HepG2 (cell line): Measurements from ENCODE around the gene PRKG1. TPM values are rescaled to one million over a fixed set of nuclear protein-coding genes. Genes with fewer than 3 reads are reported as not detected.

ENCODE experiments used
- ATAC-seq: fragments of 200-7000 bp; cut with Tn5 transposase; 3 replicates; pipeline ENCODE4 v1.9.1; 2020; ENCODE audit warnings: mild to moderate bottlenecking, moderate library complexity
- BruUV-seq: library from RNA; stranded (reverse); fragments of 400-500 nt; replicated peaks from 2 replicates; lab custom pipeline; 2021; lab: Mats Ljungman, UMichigan
- CTCF ChIA-PET: fragments of 300-600 bp; formaldehyde crosslinking; extraction: SDS; loops from one replicate; lab custom pipeline; 2021; ENCODE audit warnings: low total read pairs, inconsistent platforms, low intra/inter-chr PET ratio; lab: Yijun Ruan, JAX
- POLR2A ChIA-PET: fragments of 350-600 bp; sonication (Branson Sonifier 250); formaldehyde crosslinking; loops from one replicate; lab custom pipeline; 2020; ENCODE audit warnings: antibody characterized with exemption, inconsistent platforms; lab: Yijun Ruan, JAX
- DNase-seq: peaks from one replicate; pipeline ENCODE4 v3.0.0-alpha.2; 2015; ENCODE audit warnings: low spot score
- FAIRE-seq: peaks from 3 replicates; lab custom pipeline; 2011; peaks lifted over from hg19 to GRCh38; lab: Jason Lieb, UNC
- H2AFZ ChIP-seq: one replicate; pipeline ENCODE4 v1.6.1; 2011; ENCODE audit warnings: low read length, inconsistent platforms
- H3K27ac ChIP-seq: fragments of 300-600 bp; 3 replicates; pipeline ENCODE4 v1.8.0; 2011; ENCODE audit warnings: mixed run types, mild to moderate bottlenecking, mixed read lengths, low read length, inconsistent platforms; ENCODE audit not compliant: insufficient read depth; ENCODE audit errors: extremely low read length
- H3K27me3 ChIP-seq, 2 experiments: fragments of 200-600 bp in 1 of 2; 2 replicates in 1 of 2; 3 replicates in 1 of 2; pipeline versions ENCODE4 v1.6.0 to v1.8.0; 2011; ENCODE audit warnings: low read length in 2 of 2, mild to moderate bottlenecking in 2 of 2, moderate library complexity in 2 of 2, inconsistent platforms in 1 of 2; ENCODE audit not compliant: insufficient read depth in 2 of 2, control insufficient read depth in 1 of 2
- H3K36me3 ChIP-seq, 2 experiments: fragments of 200-600 bp in 1 of 2; replicated peaks in 1 of 2; 2 replicates in 1 of 2; 3 replicates in 1 of 2; pipeline versions ENCODE4 v1.5.1 to v1.8.0; 2011; ENCODE audit warnings: low read length in 2 of 2, inconsistent platforms in 1 of 2; ENCODE audit not compliant: insufficient read depth in 2 of 2, control insufficient read depth in 1 of 2
- H3K4me1 ChIP-seq: 2 replicates; pipeline ENCODE4 v1.5.1; 2012; ENCODE audit warnings: low read length, inconsistent platforms; ENCODE audit not compliant: insufficient read depth
- H3K4me2 ChIP-seq: 2 replicates; pipeline ENCODE4 v1.6.0; 2011; ENCODE audit warnings: low read depth, low read length, inconsistent platforms
- H3K4me3 ChIP-seq, 3 experiments: fragments of 200-600 bp in 1 of 3; sonication (generic), shearing (Covaris generic) in 1 of 3; replicated peaks in 1 of 3; 2 replicates each; pipeline ENCODE4 v1.5.1; 2011 to 2016; ENCODE audit warnings: low read length in 3 of 3, inconsistent platforms in 2 of 3, low read depth in 2 of 3, mild to moderate bottlenecking in 2 of 3, control low read depth in 1 of 3, mixed read lengths in 1 of 3; ENCODE audit not compliant: insufficient read depth in 1 of 3
- H3K79me2 ChIP-seq: one replicate; pipeline ENCODE4 v1.6.1; 2011; ENCODE audit warnings: low read length, inconsistent platforms; ENCODE audit not compliant: insufficient read depth
- H3K9ac ChIP-seq: 2 replicates; pipeline ENCODE4 v1.6.0; 2011; ENCODE audit warnings: mild to moderate bottlenecking, low read depth, low read length, inconsistent platforms; ENCODE audit not compliant: insufficient read depth
- H3K9me3 ChIP-seq: 2 replicates; pipeline ENCODE4 v1.5.1; 2012; ENCODE audit warnings: mild to moderate bottlenecking, low read length
- H4K20me1 ChIP-seq: 2 replicates; pipeline ENCODE4 v1.6.0; 2011; ENCODE audit warnings: inconsistent platforms, mild to moderate bottlenecking, low read length, moderate library complexity; ENCODE audit not compliant: insufficient read depth
- ATF5 ChIP-seq: sonication (generic); formaldehyde crosslinking; IDR thresholded peaks from 2 replicates; pipeline ENCODE4 v1.4.0; 2020; ENCODE audit warnings: mild to moderate bottlenecking, low read depth, missing genetic modification reagents
- CREBL2 ChIP-seq: sonication (generic); formaldehyde crosslinking; IDR thresholded peaks from 2 replicates; pipeline ENCODE4 v1.8.1; 2023; ENCODE audit warnings: missing genetic modification reagents, mild to moderate bottlenecking, borderline replicate concordance
- GPBP1L1 ChIP-seq: sonication (generic); formaldehyde crosslinking; IDR thresholded peaks from 2 replicates; pipeline ENCODE4 v1.5.0; 2020; ENCODE audit warnings: mild to moderate bottlenecking, missing genetic modification reagents
- PAX8 ChIP-seq: sonication (generic); formaldehyde crosslinking; IDR thresholded peaks from 2 replicates; pipeline ENCODE4 v1.8.0; 2022; ENCODE audit warnings: mild to moderate bottlenecking, missing genetic modification reagents, borderline replicate concordance
- PRPF4 ChIP-seq: fragments of 200-400 bp; formaldehyde crosslinking; IDR thresholded peaks from 2 replicates; pipeline ENCODE4 v1.6.1; 2016; ENCODE audit warnings: low read length, low read depth; ENCODE audit not compliant: poor library complexity, severe bottlenecking
- SSRP1 ChIP-seq: IDR thresholded peaks from 2 replicates; pipeline ENCODE4 v1.6.1; 2016; ENCODE audit warnings: control low read depth
- ZNF766 ChIP-seq: sonication (generic); formaldehyde crosslinking; IDR thresholded peaks from 2 replicates; pipeline ENCODE4 v1.5.0; 2020; ENCODE audit warnings: missing genetic modification reagents, borderline replicate concordance
- WGBS: methylation state at CpG from one replicate; pipeline ENCODE4 v1.1.6; 2017; ENCODE audit warnings: low lambda C conversion rate; 5-methylcytosine and 5-hydroxymethylcytosine counted together
- in situ Hi-C: cut with HindIII; loops from 2 replicates; pipeline ENCODE4 v1.10.0; 2017; ENCODE audit warnings: low pct_unique_long_range_greater_than_20kb; ENCODE audit not compliant: extremely low pct_ligation_motif_present
- intact Hi-C: fragments of 100-400 bp; cut with micrococcal nuclease; formaldehyde crosslinking; loops from one replicate; pipeline ENCODE4 v1.10.0; 2022; ENCODE audit not compliant: unreplicated experiment
- polyA plus RNA-seq, 8 experiments: library from polyadenylated mRNA; depleted of rRNA in 3 of 8; stranded (reverse) in 7 of 8; unstranded in 1 of 8; fragments of >200 nt; fragmentation: Illumina TruSeq in 4 of 8; extraction: Trizol in 4 of 8; gene quantifications; 2 replicates each; pipeline versions ENCODE4 v1.2.1 to v1.2.3, GENCODE V29; 2011 to 2016; ENCODE audit warnings: low read depth in 4 of 8, missing spikeins in 1 of 8, mixed read lengths in 1 of 8; ENCODE audit not compliant: insufficient read depth in 1 of 8
- total RNA-seq, 5 experiments: library from RNA; depleted of rRNA; stranded (reverse); fragments of >200 nt; fragmentation: Illumina TruSeq; extraction: Trizol; gene quantifications; 2 replicates each; pipeline ENCODE4 v1.2.3, GENCODE V29; 2016; ENCODE audit warnings: low read depth in 1 of 5

The PRKG1 gene
- total and polyA plus RNA-seq, 2 of the 13 experiments (the other 11 are each of a cell fraction or from before 2014, with no cell fraction given) = 0.01 TPM; not detected in 1

GRCh38 chr10:52136921-52137320 is 1062.6 kb downstream of the PRKG1 start:
- ATAC-seq = no peak
- ChIA-PET POLR2A (no interaction called here), CTCF (no interaction called here)
- H3K4me1 ChIP-seq = no peaks in the 10 kb centered on the region
- no peak overlapping the region for H3K9ac ChIP-seq
- H3K9me3 ChIP-seq = no peaks in the 10 kb centered on the region
- no peak overlapping the region for H2AFZ ChIP-seq
- BruUV-seq = no TSS peak
- intact Hi-C loops (no loop called here), in situ Hi-C loops (no loop called here)
- 47% methylated on average over 2 of the region's 2 CpGs for WGBS
- FAIRE-seq = no peak
- TF ChIP-seq ATF5 (CRISPR knock-in tag) (no peak), SSRP1 (CRISPR knock-in tag) (no peak), ZNF766 (CRISPR knock-in tag) (no peak), CREBL2 (CRISPR knock-in tag) (no peak), GPBP1L1 (CRISPR knock-in tag) (no peak), PAX8 (CRISPR knock-in tag) (no peak), PRPF4 (no peak)
- H3K79me2 ChIP-seq = no peaks in the 10 kb centered on the region
- H3K36me3 ChIP-seq = no peaks in the 10 kb centered on the region
- H3K27me3 ChIP-seq = no peaks in the 10 kb centered on the region
- H4K20me1 ChIP-seq = no peaks in the 10 kb centered on the region
- H3K4me2 ChIP-seq = no peak overlapping the region
- no peak overlapping the region for H3K27ac ChIP-seq
- no peak overlapping the region for H3K4me3 ChIP-seq
- no peak for DNase-seq
